HepG2 (cell line): ENCODE data around the gene ANKRD29. TPM values are rescaled to one million over a fixed set of nuclear protein-coding genes. Genes with fewer than 3 reads are reported as not detected.

ENCODE experiments used
- FOSL1 ChIP-seq: sonication (generic); formaldehyde crosslinking; IDR thresholded peaks from 2 replicates; pipeline ENCODE4 v1.9.0; 2021; ENCODE audit warnings: missing genetic modification reagents, borderline replicate concordance
- FOXA1 ChIP-seq, 2 experiments: fragments of 450-650 bp in 1 of 2; sonication (generic) in 1 of 2; formaldehyde crosslinking in 1 of 2; IDR thresholded peaks; 2 replicates each; pipeline versions ENCODE4 v1.4.0 to v1.6.1; 2016 to 2020; ENCODE audit warnings: missing genetic modification reagents in 1 of 2
- GZF1 ChIP-seq: sonication (generic); formaldehyde crosslinking; IDR thresholded peaks from 2 replicates; pipeline ENCODE4 v1.5.1; 2020; ENCODE audit warnings: mild to moderate bottlenecking, missing genetic modification reagents
- NCOA2 ChIP-seq: sonication (generic); formaldehyde crosslinking; IDR thresholded peaks from 2 replicates; pipeline ENCODE4 v1.8.0; 2022; ENCODE audit warnings: inconsistent platforms
- NFRKB ChIP-seq: fragments of 450-650 bp; IDR thresholded peaks from 2 replicates; pipeline ENCODE4 v1.6.1; 2017
- NRL ChIP-seq: sonication (generic); formaldehyde crosslinking; IDR thresholded peaks from 2 replicates; pipeline ENCODE4 v1.5.0; 2020; ENCODE audit warnings: missing genetic modification reagents, mild to moderate bottlenecking, moderate library complexity, borderline replicate concordance
- PCBP1 ChIP-seq: fragments of 200-400 bp; formaldehyde crosslinking; IDR thresholded peaks from 2 replicates; pipeline ENCODE4 v1.6.1; 2017; ENCODE audit warnings: mild to moderate bottlenecking, low read depth, low read length, borderline replicate concordance
- RARG ChIP-seq: sonication (generic); formaldehyde crosslinking; IDR thresholded peaks from 2 replicates; pipeline ENCODE4 v1.4.0; 2020; ENCODE audit warnings: low read depth, mild to moderate bottlenecking, missing genetic modification reagents
- RFX3 ChIP-seq: IDR thresholded peaks from 2 replicates; pipeline ENCODE4 v1.6.1; 2016; ENCODE audit warnings: missing biosample characterization, missing genetic modification reagents
- SOX5 ChIP-seq: IDR thresholded peaks from 2 replicates; pipeline ENCODE4 v1.6.1; 2016; ENCODE audit warnings: borderline replicate concordance
- TSC22D2 ChIP-seq: sonication (generic); formaldehyde crosslinking; IDR thresholded peaks from 2 replicates; pipeline ENCODE4 v1.5.1; 2020; ENCODE audit warnings: missing genetic modification reagents, mild to moderate bottlenecking, borderline replicate concordance
- WIZ ChIP-seq: sonication (generic); formaldehyde crosslinking; IDR thresholded peaks from 2 replicates; pipeline ENCODE4 v1.5.1; 2020; ENCODE audit warnings: mild to moderate bottlenecking, missing genetic modification reagents
- ZFAT ChIP-seq: sonication (generic); formaldehyde crosslinking; conservative IDR thresholded peaks from 2 replicates; pipeline ENCODE4 v1.8.1; 2023; ENCODE audit warnings: missing genetic modification reagents, inconsistent platforms
- ZFYVE20 ChIP-seq: sonication (generic); formaldehyde crosslinking; IDR thresholded peaks from 2 replicates; pipeline ENCODE4 v1.8.0; 2023; ENCODE audit warnings: low read depth, mild to moderate bottlenecking, moderate library complexity, missing genetic modification reagents, borderline replicate concordance
- ZNF136 ChIP-seq: sonication (generic); formaldehyde crosslinking; IDR thresholded peaks from 2 replicates; pipeline ENCODE4 v1.8.1; 2022; ENCODE audit warnings: low read depth, mild to moderate bottlenecking, moderate library complexity, missing genetic modification reagents
- ZNF274 ChIP-seq: sonication (generic); formaldehyde crosslinking; IDR thresholded peaks from 2 replicates; pipeline ENCODE4 v1.5.1; 2020; ENCODE audit warnings: mild to moderate bottlenecking, missing genetic modification reagents
- ZNF550 ChIP-seq: sonication (generic); formaldehyde crosslinking; IDR thresholded peaks from 2 replicates; pipeline ENCODE4 v1.4.0; 2020; ENCODE audit warnings: mild to moderate bottlenecking, missing genetic modification reagents, borderline replicate concordance
- ZSCAN31 ChIP-seq: sonication (generic); formaldehyde crosslinking; IDR thresholded peaks from 2 replicates; pipeline ENCODE4 v1.5.0; 2020; ENCODE audit warnings: low read depth, mild to moderate bottlenecking, missing genetic modification reagents
- polyA plus RNA-seq, 8 experiments: library from polyadenylated mRNA; depleted of rRNA in 3 of 8; stranded (reverse) in 7 of 8; unstranded in 1 of 8; fragments of >200 nt; fragmentation: Illumina TruSeq in 4 of 8; extraction: Trizol in 4 of 8; gene quantifications; 2 replicates each; pipeline versions ENCODE4 v1.2.1 to v1.2.3, GENCODE V29; 2011 to 2016; ENCODE audit warnings: low read depth in 4 of 8, missing spikeins in 1 of 8, mixed read lengths in 1 of 8; ENCODE audit not compliant: insufficient read depth in 1 of 8
- total RNA-seq, 5 experiments: library from RNA; depleted of rRNA; stranded (reverse); fragments of >200 nt; fragmentation: Illumina TruSeq; extraction: Trizol; gene quantifications; 2 replicates each; pipeline ENCODE4 v1.2.3, GENCODE V29; 2016; ENCODE audit warnings: low read depth in 1 of 5
- TF ChIP-seq, protein P1 (sequence below): sonication (generic); formaldehyde crosslinking; IDR thresholded peaks from 2 replicates; pipeline ENCODE4 v1.5.0; 2020; ENCODE audit warnings: mild to moderate bottlenecking, missing genetic modification reagents, moderate library complexity
- TF ChIP-seq, protein P2 (sequence below): sonication (generic); formaldehyde crosslinking; IDR thresholded peaks from 2 replicates; pipeline ENCODE4 v1.5.0; 2020; ENCODE audit warnings: missing genetic modification reagents
- TF ChIP-seq, protein P3 (sequence below): sonication (generic); formaldehyde crosslinking; IDR thresholded peaks from 2 replicates; pipeline ENCODE4 v1.4.0; 2020; ENCODE audit warnings: mild to moderate bottlenecking, missing genetic modification reagents
- TF ChIP-seq, protein P4 (sequence below): sonication (generic); formaldehyde crosslinking; conservative IDR thresholded peaks from 2 replicates; pipeline ENCODE4 v1.4.0; 2020; ENCODE audit warnings: mild to moderate bottlenecking, missing genetic modification reagents, moderate library complexity

ANKRD29 gene
- total and polyA plus RNA-seq, 2 of the 13 experiments (the other 11 are each of a cell fraction or from before 2014, with no cell fraction given), result not detected

DNA sequence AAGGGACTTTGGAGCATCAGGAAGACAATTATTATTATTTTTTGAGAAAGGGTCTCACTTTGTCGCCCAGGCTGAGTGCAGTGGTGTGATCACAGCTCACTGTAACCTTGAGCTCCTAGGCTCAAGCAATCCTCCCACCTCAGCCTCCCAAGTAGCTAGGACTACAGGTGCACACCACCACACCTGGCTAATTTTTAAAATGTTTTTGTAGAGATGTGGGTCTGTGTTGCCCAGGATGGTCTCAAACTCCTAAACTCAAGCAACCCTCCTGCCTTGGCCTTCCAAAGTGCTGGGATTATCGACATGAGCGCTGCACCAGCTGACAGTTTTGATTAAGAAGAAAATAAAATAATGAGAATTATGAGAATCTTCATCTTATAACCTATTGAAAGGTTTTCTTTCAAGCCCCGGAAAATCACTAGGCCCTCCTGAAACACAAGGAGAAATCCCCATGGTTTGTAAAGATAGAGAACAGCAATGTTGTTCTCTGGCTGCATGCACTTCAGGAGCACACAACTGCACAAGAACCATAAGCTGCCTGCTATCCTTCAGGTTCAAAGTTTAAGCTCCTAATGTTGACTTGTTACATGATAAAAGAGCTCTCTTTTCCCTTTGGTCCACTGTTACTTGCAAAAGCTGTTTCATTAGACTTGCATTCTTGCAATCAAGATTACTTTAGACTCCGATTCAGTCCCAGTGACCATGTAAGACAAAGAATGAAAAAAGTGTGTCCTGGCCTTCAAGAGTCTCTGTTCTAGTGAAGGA is 93.2 kb downstream of the ANKRD29 start (continued):
- TF ChIP-seq, protein P1, sequence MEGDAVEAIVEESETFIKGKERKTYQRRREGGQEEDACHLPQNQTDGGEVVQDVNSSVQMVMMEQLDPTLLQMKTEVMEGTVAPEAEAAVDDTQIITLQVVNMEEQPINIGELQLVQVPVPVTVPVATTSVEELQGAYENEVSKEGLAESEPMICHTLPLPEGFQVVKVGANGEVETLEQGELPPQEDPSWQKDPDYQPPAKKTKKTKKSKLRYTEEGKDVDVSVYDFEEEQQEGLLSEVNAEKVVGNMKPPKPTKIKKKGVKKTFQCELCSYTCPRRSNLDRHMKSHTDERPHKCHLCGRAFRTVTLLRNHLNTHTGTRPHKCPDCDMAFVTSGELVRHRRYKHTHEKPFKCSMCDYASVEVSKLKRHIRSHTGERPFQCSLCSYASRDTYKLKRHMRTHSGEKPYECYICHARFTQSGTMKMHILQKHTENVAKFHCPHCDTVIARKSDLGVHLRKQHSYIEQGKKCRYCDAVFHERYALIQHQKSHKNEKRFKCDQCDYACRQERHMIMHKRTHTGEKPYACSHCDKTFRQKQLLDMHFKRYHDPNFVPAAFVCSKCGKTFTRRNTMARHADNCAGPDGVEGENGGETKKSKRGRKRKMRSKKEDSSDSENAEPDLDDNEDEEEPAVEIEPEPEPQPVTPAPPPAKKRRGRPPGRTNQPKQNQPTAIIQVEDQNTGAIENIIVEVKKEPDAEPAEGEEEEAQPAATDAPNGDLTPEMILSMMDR (CRISPR knock-in tag), result no peak
- TF ChIP-seq FOSL1 (CRISPR knock-in tag) (no peak), TSC22D2 (no peak), ZSCAN31 (CRISPR knock-in tag) (no peak), ZNF550 (CRISPR knock-in tag) (no peak), GZF1 (CRISPR knock-in tag) (no peak), NFRKB (no peak), ZNF274 (CRISPR knock-in tag) (no peak), NRL (CRISPR knock-in tag) (no peak), SOX5 (peak; percentile 70; the same call in 1 of the 2 replicates), RFX3 (CRISPR knock-in tag) (no peak), WIZ (CRISPR knock-in tag) (no peak), ZNF136 (no peak), ZFYVE20 (CRISPR knock-in tag) (no peak), RARG (no peak), ZFAT (CRISPR knock-in tag) (no peak), NCOA2 (CRISPR knock-in tag) (no peak; the same call in 1 of the 2 replicates), PCBP1 (no peak), FOXA1 (IDR thresholded peaks at IDR 0.05) (no peak), FOXA1 (CRISPR knock-in tag; IDR thresholded peaks at IDR 0.05) (peak; percentile 73)
- TF ChIP-seq, protein P2, sequence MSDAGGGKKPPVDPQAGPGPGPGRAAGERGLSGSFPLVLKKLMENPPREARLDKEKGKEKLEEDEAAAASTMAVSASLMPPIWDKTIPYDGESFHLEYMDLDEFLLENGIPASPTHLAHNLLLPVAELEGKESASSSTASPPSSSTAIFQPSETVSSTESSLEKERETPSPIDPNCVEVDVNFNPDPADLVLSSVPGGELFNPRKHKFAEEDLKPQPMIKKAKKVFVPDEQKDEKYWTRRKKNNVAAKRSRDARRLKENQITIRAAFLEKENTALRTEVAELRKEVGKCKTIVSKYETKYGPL, result no peak
- TF ChIP-seq, protein P3, sequence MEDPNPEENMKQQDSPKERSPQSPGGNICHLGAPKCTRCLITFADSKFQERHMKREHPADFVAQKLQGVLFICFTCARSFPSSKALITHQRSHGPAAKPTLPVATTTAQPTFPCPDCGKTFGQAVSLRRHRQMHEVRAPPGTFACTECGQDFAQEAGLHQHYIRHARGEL (CRISPR knock-in tag), result no peak
- TF ChIP-seq, protein P4, sequence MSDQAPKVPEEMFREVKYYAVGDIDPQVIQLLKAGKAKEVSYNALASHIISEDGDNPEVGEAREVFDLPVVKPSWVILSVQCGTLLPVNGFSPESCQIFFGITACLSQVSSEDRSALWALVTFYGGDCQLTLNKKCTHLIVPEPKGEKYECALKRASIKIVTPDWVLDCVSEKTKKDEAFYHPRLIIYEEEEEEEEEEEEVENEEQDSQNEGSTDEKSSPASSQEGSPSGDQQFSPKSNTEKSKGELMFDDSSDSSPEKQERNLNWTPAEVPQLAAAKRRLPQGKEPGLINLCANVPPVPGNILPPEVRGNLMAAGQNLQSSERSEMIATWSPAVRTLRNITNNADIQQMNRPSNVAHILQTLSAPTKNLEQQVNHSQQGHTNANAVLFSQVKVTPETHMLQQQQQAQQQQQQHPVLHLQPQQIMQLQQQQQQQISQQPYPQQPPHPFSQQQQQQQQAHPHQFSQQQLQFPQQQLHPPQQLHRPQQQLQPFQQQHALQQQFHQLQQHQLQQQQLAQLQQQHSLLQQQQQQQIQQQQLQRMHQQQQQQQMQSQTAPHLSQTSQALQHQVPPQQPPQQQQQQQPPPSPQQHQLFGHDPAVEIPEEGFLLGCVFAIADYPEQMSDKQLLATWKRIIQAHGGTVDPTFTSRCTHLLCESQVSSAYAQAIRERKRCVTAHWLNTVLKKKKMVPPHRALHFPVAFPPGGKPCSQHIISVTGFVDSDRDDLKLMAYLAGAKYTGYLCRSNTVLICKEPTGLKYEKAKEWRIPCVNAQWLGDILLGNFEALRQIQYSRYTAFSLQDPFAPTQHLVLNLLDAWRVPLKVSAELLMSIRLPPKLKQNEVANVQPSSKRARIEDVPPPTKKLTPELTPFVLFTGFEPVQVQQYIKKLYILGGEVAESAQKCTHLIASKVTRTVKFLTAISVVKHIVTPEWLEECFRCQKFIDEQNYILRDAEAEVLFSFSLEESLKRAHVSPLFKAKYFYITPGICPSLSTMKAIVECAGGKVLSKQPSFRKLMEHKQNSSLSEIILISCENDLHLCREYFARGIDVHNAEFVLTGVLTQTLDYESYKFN (CRISPR knock-in tag), result peak; percentile 88
